Measurements from ENCODE around the gene ZNF490.

The ZNF490 gene

GRCh38 chr19:12544401-12544876 lies 66.2 kb downstream of the ZNF490 start:
- no peak for DNase-seq (ENCODE audit: low read depth, low spot score)

GRCh38 chr19:12543855-12544254 lies 66.8 kb downstream of the ZNF490 start:
- no peak for DNase-seq (ENCODE audit: low read depth, low spot score)
